Neuronal stem cell (in vitro differentiated cells): Measurements from ENCODE around the gene DIDO1. TPM values are rescaled to one million over a fixed set of nuclear protein-coding genes. Genes with fewer than 3 reads are reported as not detected.

Source experiments
- DNase-seq: peaks from one replicate; pipeline ENCODE4 v3.0.0-alpha.2; 2013; ENCODE audit warnings: low spot score
- H2AFZ ChIP-seq: one replicate; pipeline ENCODE4 v1.6.1; 2013; ENCODE audit warnings: mild to moderate bottlenecking, low read length, inconsistent platforms
- H2AK5ac ChIP-seq: 2 replicates; pipeline ENCODE4 v1.6.1; 2013; ENCODE audit warnings: low read depth, mild to moderate bottlenecking, inconsistent platforms, low read length, moderate library complexity, mixed read lengths
- H2BK120ac ChIP-seq: 2 replicates; pipeline ENCODE4 v1.6.1; 2013; ENCODE audit warnings: low read depth, mild to moderate bottlenecking, inconsistent platforms, low read length, moderate library complexity, mixed read lengths
- H2BK12ac ChIP-seq: one replicate; pipeline ENCODE4 v1.6.1; 2013; ENCODE audit warnings: low read length, inconsistent platforms
- H2BK15ac ChIP-seq: 2 replicates; pipeline ENCODE4 v1.6.1; 2013; ENCODE audit warnings: mild to moderate bottlenecking, low read length, inconsistent platforms, mixed read lengths
- H2BK5ac ChIP-seq: one replicate; pipeline ENCODE4 v1.6.1; 2013; ENCODE audit warnings: inconsistent platforms, mild to moderate bottlenecking, low read length, moderate library complexity
- H3K14ac ChIP-seq: one replicate; pipeline ENCODE4 v1.6.1; 2013; ENCODE audit warnings: low read length, inconsistent platforms
- H3K18ac ChIP-seq: 2 replicates; pipeline ENCODE4 v1.6.1; 2013; ENCODE audit warnings: low read length, inconsistent platforms
- H3K23ac ChIP-seq: 2 replicates; pipeline ENCODE4 v1.6.1; 2013; ENCODE audit warnings: low read depth, mild to moderate bottlenecking, mixed read lengths, low read length, inconsistent platforms; ENCODE audit not compliant: poor library complexity
- H3K27ac ChIP-seq: replicated peaks from 3 replicates; pipeline ENCODE4 v1.5.1; 2013; ENCODE audit warnings: low read length, inconsistent platforms
- H3K27me3 ChIP-seq, 3 experiments: 2 replicates each; pipeline ENCODE4 v1.6.1; 2013; ENCODE audit warnings: low read length in 3 of 3, mild to moderate bottlenecking in 2 of 3, inconsistent platforms in 1 of 3, low read depth in 1 of 3, mixed read lengths in 1 of 3, moderate library complexity in 1 of 3; ENCODE audit not compliant: control insufficient read depth in 3 of 3, insufficient read depth in 3 of 3
- H3K36me3 ChIP-seq, 2 donors: replicated peaks in 1 of 2; 2 replicates each; pipeline ENCODE4 v1.6.1; 2013; ENCODE audit warnings: low read length in 2 of 2; ENCODE audit not compliant: control insufficient read depth in 2 of 2, insufficient read depth in 2 of 2
- H3K4ac ChIP-seq: 2 replicates; pipeline ENCODE4 v1.6.1; 2013; ENCODE audit warnings: inconsistent platforms, mild to moderate bottlenecking, low read length, moderate library complexity
- H3K4me1 ChIP-seq, 2 donors: 1 replicate in 1 of 2; 2 replicates in 1 of 2; pipeline ENCODE4 v1.6.1; 2013; ENCODE audit warnings: low read length in 2 of 2, low read depth in 1 of 2; ENCODE audit not compliant: control insufficient read depth in 2 of 2, insufficient read depth in 1 of 2
- H3K4me2 ChIP-seq: one replicate; pipeline ENCODE4 v1.6.1; 2013; ENCODE audit warnings: mild to moderate bottlenecking, low read length, inconsistent platforms; ENCODE audit not compliant: insufficient read depth, poor library complexity, severe bottlenecking
- H3K4me3 ChIP-seq, 2 donors: 2 replicates each; pipeline ENCODE4 v1.5.1; 2013; ENCODE audit warnings: low read length in 2 of 2, mild to moderate bottlenecking in 2 of 2, inconsistent platforms in 1 of 2, moderate library complexity in 1 of 2
- H3K79me1 ChIP-seq: one replicate; pipeline ENCODE4 v1.6.1; 2013; ENCODE audit warnings: low read depth, mild to moderate bottlenecking, inconsistent platforms, low read length, moderate library complexity
- H3K9ac ChIP-seq: one replicate; pipeline ENCODE4 v1.6.1; 2013; ENCODE audit warnings: mild to moderate bottlenecking, low read depth, low read length, inconsistent platforms; ENCODE audit not compliant: poor library complexity
- H3K9me3 ChIP-seq, 2 donors: replicated peaks in 1 of 2; 2 replicates each; pipeline versions ENCODE3 to v1.6.1; 2013; ENCODE audit warnings: low read length in 2 of 2, mild to moderate bottlenecking in 2 of 2, inconsistent platforms in 1 of 2, low read depth in 1 of 2, mixed read lengths in 1 of 2, moderate library complexity in 1 of 2; ENCODE audit not compliant: control insufficient read depth in 2 of 2, insufficient read depth in 1 of 2
- H4K8ac ChIP-seq: one replicate; pipeline ENCODE4 v1.6.1; 2013; ENCODE audit warnings: low read depth, mild to moderate bottlenecking, inconsistent platforms, low read length, moderate library complexity
- H4K91ac ChIP-seq: one replicate; pipeline ENCODE4 v1.6.1; 2013; ENCODE audit warnings: low read length, low read depth, mild to moderate bottlenecking, inconsistent platforms; ENCODE audit not compliant: poor library complexity
- WGBS, 2 donors: extraction: QIAGEN DNeasy Blood & Tissue Kit; methylation state at CpG; one replicate each; pipeline ENCODE4 v1.1.7; 2013; ENCODE audit warnings: missing lambda C conversion rate in 2 of 2, mixed read lengths in 1 of 2; ENCODE audit not compliant: insufficient read length in 2 of 2, insufficient replicate concordance in 1 of 2; ENCODE audit errors: extremely low coverage in 2 of 2; 5-methylcytosine and 5-hydroxymethylcytosine counted together
- small RNA-seq: library from polyadenylated mRNA; stranded (forward); fragments of <200 nt; extraction: miRNeasy Mini kit (QIAGEN cat#:217004); gene quantifications from one replicate; pipeline ENCODE3, GENCODE V24; 2013; ENCODE audit not compliant: insufficient read depth

DIDO1 gene

DNA sequence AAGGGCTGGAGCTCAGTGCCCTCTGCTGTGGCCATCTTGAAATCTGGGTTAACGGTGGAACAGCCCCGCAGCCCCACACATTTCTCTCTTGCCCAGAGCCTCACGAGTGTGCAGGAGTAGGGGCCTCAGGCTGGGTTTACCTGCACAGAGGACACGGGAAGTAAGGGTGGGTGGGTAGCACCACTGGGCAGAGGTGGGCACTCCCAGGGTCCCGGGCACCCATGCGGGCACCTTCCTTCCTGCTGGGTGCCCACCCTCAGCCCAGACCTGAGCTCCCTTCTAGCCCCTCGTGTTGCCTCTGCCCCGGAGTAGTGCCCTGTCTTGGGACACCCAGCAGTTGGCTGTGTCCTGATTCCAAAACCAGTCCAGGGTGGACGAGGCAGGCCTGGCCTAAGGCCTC lies 98.3 kb downstream of the DIDO1 start:
- DNase-seq: no peak
- Histone ChIP-seq H3K4me2 (no peak overlapping the region), H3K23ac (no peak overlapping the region), H3K4me1 (peaks cover 16 to 26% of the 10 kb centered on the region in 2 donors), H3K14ac (peak overlapping the region; percentile 21), H4K8ac (no peak overlapping the region), H2BK5ac (no peak overlapping the region), H3K4ac (no peak overlapping the region), H3K9me3 (no peaks in the 10 kb centered on the region), H3K4me3 (no peak overlapping the region), H3K27me3 (no peaks in the 10 kb centered on the region), H3K27ac (no peak overlapping the region), H2BK15ac (no peak overlapping the region), H2AFZ (no peak overlapping the region), H3K36me3 (no peaks in the 10 kb centered on the region), H2BK12ac (peak overlapping the region; percentile 41), H4K91ac (no peak overlapping the region), H3K9ac (no peak overlapping the region), H2AK5ac (no peak overlapping the region), H3K79me1 (peaks cover 2% of the 10 kb centered on the region), H3K18ac (peak overlapping the region; percentile 28), H2BK120ac (no peak overlapping the region)
- WGBS, 2 donors: no CpG with 5 or more reads among the region's 9 CpGs

Small RNAs within 50 kb of the gene (small RNA-seq; reads per million reads assigned to genes)
- not detected for gene DPH3P1
